ENCODE results near the gene MRPL24. TPM values are rescaled to one million over a fixed set of nuclear protein-coding genes. Genes with fewer than 3 reads are reported as not detected.
A peak's percentile ranks its signal among the peaks of the same experiment; 100 is the strongest.

The MRPL24 gene
- total RNA-seq, 2 experiments from 2014 or later = 55.3 to 56.6 TPM

- peaks cover 9% of the 10 kb centered on the region; the same call in 1 of the 2 replicates for H4K20me1 ChIP-seq (ENCODE audit: insufficient read depth, low read length)
- no TSS peak for BruUV-seq (replicated peaks)
- intact Hi-C loops (cut with micrococcal nuclease; ENCODE audit: unreplicated experiment) = loop anchor here (10.0 kb wide), 1 partner anchor 245 kb away; the partner anchor contains the start of gene MEF2D
- peaks cover 51% of the 10 kb centered on the region for H3K36me3 ChIP-seq (ENCODE audit: insufficient read depth, low read length)
- DNase-seq (ENCODE audit: low spot score) = peak; percentile 66
- peak overlapping the region; percentile 81 for H3K27ac ChIP-seq (ENCODE audit: low read depth, low read length, poor library complexity, severe bottlenecking)
- peaks cover 75% of the 10 kb centered on the region for H3K79me2 ChIP-seq (ENCODE audit: insufficient read depth, low read depth, low read length)
- no peaks in the 10 kb centered on the region for H3K9me3 ChIP-seq (ENCODE audit: low read length)
- ChIA-PET CTCF (ENCODE audit: unreplicated experiment) (interaction anchor here (1.0 kb wide), 1 partner anchor 24 kb away, joined by 4 read pairs; no protein-coding TSS in a partner anchor), POLR2A (interaction anchor here (1.3 kb wide), 1 partner anchor 22 kb away, joined by 4 read pairs; the partner anchor contains the start of genes ISG20L2 and METTL25B)
- H3K4me1 ChIP-seq (ENCODE audit: insufficient read depth, low read length, poor library complexity, severe bottlenecking) = peaks cover 53% of the 10 kb centered on the region
- H3K9me2 ChIP-seq (ENCODE audit: insufficient read depth, low read length) = no peaks in the 10 kb centered on the region
- peak overlapping the region; percentile 85 for H3K4me3 ChIP-seq (ENCODE audit: low read depth, low read length, poor library complexity, severe bottlenecking)
- TF ChIP-seq, protein P1, sequence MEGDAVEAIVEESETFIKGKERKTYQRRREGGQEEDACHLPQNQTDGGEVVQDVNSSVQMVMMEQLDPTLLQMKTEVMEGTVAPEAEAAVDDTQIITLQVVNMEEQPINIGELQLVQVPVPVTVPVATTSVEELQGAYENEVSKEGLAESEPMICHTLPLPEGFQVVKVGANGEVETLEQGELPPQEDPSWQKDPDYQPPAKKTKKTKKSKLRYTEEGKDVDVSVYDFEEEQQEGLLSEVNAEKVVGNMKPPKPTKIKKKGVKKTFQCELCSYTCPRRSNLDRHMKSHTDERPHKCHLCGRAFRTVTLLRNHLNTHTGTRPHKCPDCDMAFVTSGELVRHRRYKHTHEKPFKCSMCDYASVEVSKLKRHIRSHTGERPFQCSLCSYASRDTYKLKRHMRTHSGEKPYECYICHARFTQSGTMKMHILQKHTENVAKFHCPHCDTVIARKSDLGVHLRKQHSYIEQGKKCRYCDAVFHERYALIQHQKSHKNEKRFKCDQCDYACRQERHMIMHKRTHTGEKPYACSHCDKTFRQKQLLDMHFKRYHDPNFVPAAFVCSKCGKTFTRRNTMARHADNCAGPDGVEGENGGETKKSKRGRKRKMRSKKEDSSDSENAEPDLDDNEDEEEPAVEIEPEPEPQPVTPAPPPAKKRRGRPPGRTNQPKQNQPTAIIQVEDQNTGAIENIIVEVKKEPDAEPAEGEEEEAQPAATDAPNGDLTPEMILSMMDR (conservative IDR thresholded peaks at IDR 0.05; ENCODE audit: low read length) = no peak
- TF ChIP-seq EZH2phosphoT487 (IDR thresholded peaks at IDR 0.05; ENCODE audit: borderline replicate concordance, low read depth, low read length) = no peak
- H3K4me2 ChIP-seq (ENCODE audit: low read length) = peak overlapping the region; percentile 99
- no peak overlapping the region for H2AFZ ChIP-seq (ENCODE audit: low read length)
Observed at GRCh38 chr1:156750191-156750672, 9.3 kb upstream of the MRPL24 start.

- no peak overlapping the region for H2AFZ ChIP-seq (ENCODE audit: low read length)
- intact Hi-C loops (cut with micrococcal nuclease; ENCODE audit: unreplicated experiment) = loop anchor here (10.0 kb wide), 1 partner anchor 245 kb away; the partner anchor contains the start of gene MEF2D
- H3K4me3 ChIP-seq (ENCODE audit: low read depth, low read length, poor library complexity, severe bottlenecking) = peak overlapping the region; percentile 85
- H3K36me3 ChIP-seq (ENCODE audit: insufficient read depth, low read length) = peaks cover 58% of the 10 kb centered on the region
- H3K27ac ChIP-seq (ENCODE audit: low read depth, low read length, poor library complexity, severe bottlenecking) = peak overlapping the region; percentile 81
- peaks cover 50% of the 10 kb centered on the region for H3K4me1 ChIP-seq (ENCODE audit: insufficient read depth, low read length, poor library complexity, severe bottlenecking)
- TF ChIP-seq EZH2phosphoT487 (IDR thresholded peaks at IDR 0.05; ENCODE audit: borderline replicate concordance, low read depth, low read length) = no peak
- TF ChIP-seq, protein P1 (conservative IDR thresholded peaks at IDR 0.05; ENCODE audit: low read length) = no peak
- ChIA-PET POLR2A (interaction anchor here (1.3 kb wide), 1 partner anchor 21 kb away, joined by 4 read pairs; the partner anchor contains the start of genes ISG20L2 and METTL25B), CTCF (ENCODE audit: unreplicated experiment) (interaction anchor here (1.0 kb wide), 1 partner anchor 23 kb away, joined by 4 read pairs; no protein-coding TSS in a partner anchor)
- BruUV-seq (replicated peaks) = no TSS peak
- H4K20me1 ChIP-seq (ENCODE audit: insufficient read depth, low read length) = peaks cover 9% of the 10 kb centered on the region; the same call in 1 of the 2 replicates
- H3K79me2 ChIP-seq (ENCODE audit: insufficient read depth, low read depth, low read length) = peaks cover 77% of the 10 kb centered on the region
- no peaks in the 10 kb centered on the region for H3K9me2 ChIP-seq (ENCODE audit: insufficient read depth, low read length)
- no peaks in the 10 kb centered on the region for H3K9me3 ChIP-seq (ENCODE audit: low read length)
- no peak for DNase-seq (ENCODE audit: low spot score)
- H3K4me2 ChIP-seq (ENCODE audit: low read length) = peak overlapping the region; percentile 99
Observed at GRCh38 chr1:156749419-156750118, 8.7 kb upstream of the MRPL24 start.
